HL-60 (cell line): ENCODE data around the gene SASH1.

Source experiments
- DNase-seq, 2 experiments: peaks; one replicate each; pipeline ENCODE4 v3.0.0-alpha.2; 2010 to 2020; ENCODE audit warnings: low read depth in 1 of 2, low spot score in 1 of 2
- H3K27ac ChIP-seq: fragments of 250-450 bp; sonication (Bioruptor Pico); replicated peaks from 2 replicates; pipeline ENCODE4 v1.5.1; 2020; ENCODE audit warnings: mild to moderate bottlenecking, moderate library complexity
- H3K27me3 ChIP-seq: fragments of 250-450 bp; sonication (Bioruptor Pico); 2 replicates; pipeline ENCODE4 v1.5.1; 2021; ENCODE audit warnings: mild to moderate bottlenecking, moderate library complexity; ENCODE audit not compliant: insufficient read depth, poor library complexity, severe bottlenecking
- H3K4me3 ChIP-seq: replicated peaks from 2 replicates; pipeline ENCODE4 v1.5.1; 2011; ENCODE audit warnings: mild to moderate bottlenecking, control low read depth, low read length; ENCODE audit not compliant: insufficient read depth
- GABPA ChIP-seq: IDR thresholded peaks from 2 replicates; pipeline ENCODE4 v1.6.1; 2012; ENCODE audit warnings: low read depth
- POLR2AphosphoS5 ChIP-seq: IDR thresholded peaks from 2 replicates; pipeline ENCODE4 v1.6.1; 2012; ENCODE audit warnings: low read depth
- SPI1 ChIP-seq: IDR thresholded peaks from 2 replicates; pipeline ENCODE4 v1.6.1; 2012; ENCODE audit warnings: low read depth, mild to moderate bottlenecking, borderline replicate concordance
- TF ChIP-seq, protein P1 (sequence below): IDR thresholded peaks from one replicate; pipeline ENCODE4 v1.5.1; 2011; ENCODE audit warnings: low read length, control low read depth, inconsistent platforms; ENCODE audit not compliant: insufficient read depth
- TF ChIP-seq, protein P2 (sequence below): IDR thresholded peaks from 2 replicates; pipeline ENCODE4 v1.6.1; 2012; ENCODE audit warnings: low read depth; ENCODE audit not compliant: insufficient replicate concordance

Gene SASH1

DNA sequence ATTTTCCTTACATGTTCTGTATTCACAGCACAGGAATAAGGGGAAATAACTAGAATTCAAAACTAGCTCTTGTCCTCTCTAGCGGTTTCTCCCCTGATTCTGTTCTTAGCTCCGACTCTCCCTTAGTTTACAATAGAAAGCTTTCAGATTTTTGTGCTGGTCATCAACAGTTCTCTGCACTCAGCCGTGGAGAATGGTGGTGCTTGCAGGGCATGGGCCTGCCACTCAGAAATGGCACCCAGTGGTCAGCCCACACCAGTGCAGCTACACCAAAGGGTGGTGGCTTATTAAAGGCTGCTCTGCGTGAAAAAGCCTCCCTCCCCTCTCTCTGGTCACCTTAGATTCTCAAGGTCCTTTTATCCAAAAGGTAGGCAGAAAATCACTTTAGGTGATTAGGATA is 123.5 kb downstream of the SASH1 start:
- no peak for DNase-seq
- Histone ChIP-seq H3K27me3 (no peaks in the 10 kb centered on the region), H3K4me3 (no peak overlapping the region), H3K27ac (no peak overlapping the region)
- TF ChIP-seq, protein P1, sequence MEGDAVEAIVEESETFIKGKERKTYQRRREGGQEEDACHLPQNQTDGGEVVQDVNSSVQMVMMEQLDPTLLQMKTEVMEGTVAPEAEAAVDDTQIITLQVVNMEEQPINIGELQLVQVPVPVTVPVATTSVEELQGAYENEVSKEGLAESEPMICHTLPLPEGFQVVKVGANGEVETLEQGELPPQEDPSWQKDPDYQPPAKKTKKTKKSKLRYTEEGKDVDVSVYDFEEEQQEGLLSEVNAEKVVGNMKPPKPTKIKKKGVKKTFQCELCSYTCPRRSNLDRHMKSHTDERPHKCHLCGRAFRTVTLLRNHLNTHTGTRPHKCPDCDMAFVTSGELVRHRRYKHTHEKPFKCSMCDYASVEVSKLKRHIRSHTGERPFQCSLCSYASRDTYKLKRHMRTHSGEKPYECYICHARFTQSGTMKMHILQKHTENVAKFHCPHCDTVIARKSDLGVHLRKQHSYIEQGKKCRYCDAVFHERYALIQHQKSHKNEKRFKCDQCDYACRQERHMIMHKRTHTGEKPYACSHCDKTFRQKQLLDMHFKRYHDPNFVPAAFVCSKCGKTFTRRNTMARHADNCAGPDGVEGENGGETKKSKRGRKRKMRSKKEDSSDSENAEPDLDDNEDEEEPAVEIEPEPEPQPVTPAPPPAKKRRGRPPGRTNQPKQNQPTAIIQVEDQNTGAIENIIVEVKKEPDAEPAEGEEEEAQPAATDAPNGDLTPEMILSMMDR = no peak
- TF ChIP-seq GABPA = no peak
- no peak for TF ChIP-seq POLR2AphosphoS5
- TF ChIP-seq, protein P2, sequence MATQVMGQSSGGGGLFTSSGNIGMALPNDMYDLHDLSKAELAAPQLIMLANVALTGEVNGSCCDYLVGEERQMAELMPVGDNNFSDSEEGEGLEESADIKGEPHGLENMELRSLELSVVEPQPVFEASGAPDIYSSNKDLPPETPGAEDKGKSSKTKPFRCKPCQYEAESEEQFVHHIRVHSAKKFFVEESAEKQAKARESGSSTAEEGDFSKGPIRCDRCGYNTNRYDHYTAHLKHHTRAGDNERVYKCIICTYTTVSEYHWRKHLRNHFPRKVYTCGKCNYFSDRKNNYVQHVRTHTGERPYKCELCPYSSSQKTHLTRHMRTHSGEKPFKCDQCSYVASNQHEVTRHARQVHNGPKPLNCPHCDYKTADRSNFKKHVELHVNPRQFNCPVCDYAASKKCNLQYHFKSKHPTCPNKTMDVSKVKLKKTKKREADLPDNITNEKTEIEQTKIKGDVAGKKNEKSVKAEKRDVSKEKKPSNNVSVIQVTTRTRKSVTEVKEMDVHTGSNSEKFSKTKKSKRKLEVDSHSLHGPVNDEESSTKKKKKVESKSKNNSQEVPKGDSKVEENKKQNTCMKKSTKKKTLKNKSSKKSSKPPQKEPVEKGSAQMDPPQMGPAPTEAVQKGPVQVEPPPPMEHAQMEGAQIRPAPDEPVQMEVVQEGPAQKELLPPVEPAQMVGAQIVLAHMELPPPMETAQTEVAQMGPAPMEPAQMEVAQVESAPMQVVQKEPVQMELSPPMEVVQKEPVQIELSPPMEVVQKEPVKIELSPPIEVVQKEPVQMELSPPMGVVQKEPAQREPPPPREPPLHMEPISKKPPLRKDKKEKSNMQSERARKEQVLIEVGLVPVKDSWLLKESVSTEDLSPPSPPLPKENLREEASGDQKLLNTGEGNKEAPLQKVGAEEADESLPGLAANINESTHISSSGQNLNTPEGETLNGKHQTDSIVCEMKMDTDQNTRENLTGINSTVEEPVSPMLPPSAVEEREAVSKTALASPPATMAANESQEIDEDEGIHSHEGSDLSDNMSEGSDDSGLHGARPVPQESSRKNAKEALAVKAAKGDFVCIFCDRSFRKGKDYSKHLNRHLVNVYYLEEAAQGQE = no peak
- no peak for TF ChIP-seq SPI1

DNA sequence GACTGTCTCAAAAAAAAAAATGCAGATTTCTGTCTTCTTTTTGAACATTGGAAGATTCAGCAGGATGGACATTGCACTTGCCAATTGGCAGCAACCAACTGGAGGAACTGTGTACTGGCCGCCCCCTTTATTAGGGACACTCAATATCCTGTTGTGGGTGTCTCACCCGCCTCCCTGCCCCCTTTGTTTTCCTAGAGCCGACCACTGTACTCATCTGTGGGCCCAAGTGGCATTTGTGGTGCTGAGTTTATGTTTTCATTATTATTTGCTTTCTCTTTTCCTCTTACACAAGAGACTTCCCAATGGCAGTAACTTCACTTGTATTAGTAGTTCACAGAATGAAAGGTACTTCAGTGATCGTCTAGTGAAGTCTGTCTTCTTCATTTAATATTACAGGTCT is 125.3 kb downstream of the SASH1 start:
- Histone ChIP-seq H3K27ac (no peak overlapping the region), H3K4me3 (no peak overlapping the region), H3K27me3 (no peaks in the 10 kb centered on the region)
- DNase-seq = no peak
- no peak for TF ChIP-seq SPI1
- no peak for TF ChIP-seq GABPA
- TF ChIP-seq, protein P2 = no peak
- no peak for TF ChIP-seq POLR2AphosphoS5
- TF ChIP-seq, protein P1 = no peak

DNA sequence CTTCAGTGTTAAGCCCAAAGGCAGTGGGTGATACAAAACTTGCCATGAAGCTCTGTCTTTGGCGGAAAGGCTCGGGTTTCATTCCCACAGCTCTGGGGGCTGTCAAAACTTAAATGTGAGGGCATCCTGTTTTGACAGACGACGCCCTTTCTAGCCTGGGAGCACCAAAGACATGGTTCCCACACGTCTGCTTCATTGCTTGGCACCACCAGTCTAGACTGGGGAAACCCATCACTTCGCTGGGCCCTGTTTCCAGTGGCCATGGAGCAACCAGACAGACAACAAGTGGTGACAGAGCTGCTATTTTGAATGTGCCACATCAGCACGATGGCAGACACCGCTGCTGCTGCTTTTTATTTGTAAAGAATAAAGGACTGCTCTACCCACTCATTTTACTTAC is 127.5 kb downstream of the SASH1 start:
- H3K27me3 ChIP-seq = no peaks in the 10 kb centered on the region
- no peak for TF ChIP-seq POLR2AphosphoS5
- DNase-seq = no peak
- no peak overlapping the region for H3K4me3 ChIP-seq
- H3K27ac ChIP-seq = no peak overlapping the region

DNA sequence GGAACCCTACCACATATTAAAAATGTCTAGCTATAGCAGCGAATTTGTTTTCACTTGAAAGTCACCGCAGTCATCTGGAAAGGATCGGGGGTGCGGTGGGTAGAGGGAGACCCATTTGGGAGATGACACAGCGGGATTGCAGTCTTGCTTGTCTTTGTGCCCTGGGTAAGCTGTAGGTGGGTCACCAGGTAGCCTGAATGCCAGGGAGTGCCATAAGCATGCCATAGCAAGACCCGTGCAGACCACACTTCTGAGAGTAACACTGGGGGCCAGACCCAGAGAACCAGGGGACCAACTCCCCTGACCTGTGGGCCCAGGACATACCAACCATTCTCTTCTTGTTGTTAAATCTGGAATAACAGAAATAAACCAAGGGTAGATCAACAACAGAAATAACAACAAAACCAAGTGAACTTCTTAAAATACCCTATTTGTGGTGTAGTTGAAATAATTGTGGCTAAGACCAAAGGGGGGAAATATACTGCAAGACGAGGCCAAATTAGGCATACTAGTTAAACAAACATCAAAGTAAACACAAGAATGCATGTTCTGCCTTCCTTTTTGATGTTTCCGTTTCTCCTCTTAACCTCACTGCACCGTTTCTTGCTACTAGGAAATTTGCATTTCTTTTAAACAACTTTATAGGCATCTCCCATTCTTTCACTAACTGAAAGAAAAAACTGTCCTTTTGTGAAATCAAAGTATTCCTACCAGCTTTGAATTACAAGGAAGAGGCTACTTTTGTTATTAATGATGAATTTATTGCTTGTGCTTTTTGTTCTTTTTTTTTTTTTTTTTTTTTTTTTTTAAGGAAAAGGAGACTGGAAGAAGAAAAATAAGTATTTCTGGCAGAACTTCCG is 128.2 kb downstream of the SASH1 start:
- no peak overlapping the region for H3K27ac ChIP-seq
- H3K27me3 ChIP-seq = no peaks in the 10 kb centered on the region

More for the DNA sequence above, 128.2 kb downstream of the SASH1 start:
- TF ChIP-seq, protein P1 = no peak
- TF ChIP-seq, protein P2 = no peak
- no peak for TF ChIP-seq SPI1
- TF ChIP-seq POLR2AphosphoS5 = no peak
- no peak for TF ChIP-seq GABPA
- no peak overlapping the region for H3K4me3 ChIP-seq
- DNase-seq = no peak
